ENCODE data around the gene RIOX2. TPM values are rescaled to one million over a fixed set of nuclear protein-coding genes. Genes with fewer than 3 reads are reported as not detected.

RIOX2 gene
- total and polyA plus RNA-seq, 2 of the 13 experiments (the other 11 are each of a cell fraction or from before 2014, with no cell fraction given) = 19.9 to 43.3 TPM

- Histone ChIP-seq H3K79me2 (ENCODE audit: insufficient read depth, low read length) (no peaks in the 10 kb centered on the region), H2AFZ (ENCODE audit: low read length) (no peak overlapping the region), H4K20me1 (ENCODE audit: insufficient read depth, low read length) (no peaks in the 10 kb centered on the region), H3K9me3 (ENCODE audit: low read length) (no peaks in the 10 kb centered on the region), H3K4me3 (replicated peaks in 1 of 3; ENCODE audit: insufficient read depth in 1 of 3, low read depth in 2 of 3, low read length in 3 of 3) (no peak overlapping the region), H3K9ac (ENCODE audit: insufficient read depth, low read depth, low read length) (no peak overlapping the region), H3K4me1 (ENCODE audit: insufficient read depth, low read length) (peaks cover 11% of the 10 kb centered on the region), H3K27ac (ENCODE audit: extremely low read length, insufficient read depth, low read length) (no peak overlapping the region), H3K4me2 (ENCODE audit: low read depth, low read length) (no peak overlapping the region), H3K36me3 (replicated peaks in 1 of 2; ENCODE audit: control insufficient read depth in 1 of 2, insufficient read depth in 2 of 2, low read length in 2 of 2) (peaks cover 0 to 16% of the 10 kb centered on the region in 2 experiments; a peak in 1 of 5 replicates), H3K27me3 (ENCODE audit: control insufficient read depth in 1 of 2, insufficient read depth in 2 of 2, low read length in 2 of 2) (no peaks in the 10 kb centered on the region)
- CTCF ChIA-PET (ENCODE audit: low intra/inter-chr PET ratio, low total read pairs) = no interaction called here
- no peak for FAIRE-seq
- WGBS (ENCODE audit: low lambda C conversion rate) = 90% methylated on average over 3 of the region's 3 CpGs
- no TSS peak for BruUV-seq (replicated peaks)
- intact Hi-C loops (cut with micrococcal nuclease; ENCODE audit: unreplicated experiment) (no loop called here), in situ Hi-C loops (cut with HindIII; ENCODE audit: extremely low pct_ligation_motif_present, low pct_unique_long_range_greater_than_20kb) (no loop called here)
- DNase-seq (ENCODE audit: low spot score) = no peak
- ATAC-seq = no peak
- POLR2A ChIA-PET = no interaction called here
- TF ChIP-seq NFE2 (CRISPR knock-in tag; IDR thresholded peaks at IDR 0.05) (no peak), NFKB2 (CRISPR knock-in tag; IDR thresholded peaks at IDR 0.05; ENCODE audit: borderline replicate concordance) (no peak), ZFP1 (CRISPR knock-in tag; IDR thresholded peaks at IDR 0.05) (no peak), GMEB1 (CRISPR knock-in tag; IDR thresholded peaks at IDR 0.05; ENCODE audit: borderline replicate concordance) (no peak), ZMYM4 (CRISPR knock-in tag; IDR thresholded peaks at IDR 0.05) (no peak), ZNF280D (CRISPR knock-in tag; IDR thresholded peaks at IDR 0.05) (no peak), RFX5 (IDR thresholded peaks at IDR 0.05; ENCODE audit: low read depth, low read length) (no peak), TCF12 (IDR thresholded peaks at IDR 0.05) (no peak), TCF12 (CRISPR knock-in tag; IDR thresholded peaks at IDR 0.05) (no peak), TRIM24 (CRISPR knock-in tag; IDR thresholded peaks at IDR 0.05) (no peak), ZNF362 (CRISPR knock-in tag; IDR thresholded peaks at IDR 0.05; ENCODE audit: borderline replicate concordance) (no peak), REL (CRISPR knock-in tag; conservative IDR thresholded peaks at IDR 0.05) (no peak), ZC3H13 (CRISPR knock-in tag; IDR thresholded peaks at IDR 0.05) (no peak)
- TF ChIP-seq, protein P1, sequence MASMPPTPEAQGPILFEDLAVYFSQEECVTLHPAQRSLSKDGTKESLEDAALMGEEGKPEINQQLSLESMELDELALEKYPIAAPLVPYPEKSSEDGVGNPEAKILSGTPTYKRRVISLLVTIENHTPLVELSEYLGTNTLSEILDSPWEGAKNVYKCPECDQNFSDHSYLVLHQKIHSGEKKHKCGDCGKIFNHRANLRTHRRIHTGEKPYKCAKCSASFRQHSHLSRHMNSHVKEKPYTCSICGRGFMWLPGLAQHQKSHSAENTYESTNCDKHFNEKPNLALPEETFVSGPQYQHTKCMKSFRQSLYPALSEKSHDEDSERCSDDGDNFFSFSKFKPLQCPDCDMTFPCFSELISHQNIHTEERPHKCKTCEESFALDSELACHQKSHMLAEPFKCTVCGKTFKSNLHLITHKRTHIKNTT (CRISPR knock-in tag; IDR thresholded peaks at IDR 0.05) = no peak
- TF ChIP-seq, protein P2, sequence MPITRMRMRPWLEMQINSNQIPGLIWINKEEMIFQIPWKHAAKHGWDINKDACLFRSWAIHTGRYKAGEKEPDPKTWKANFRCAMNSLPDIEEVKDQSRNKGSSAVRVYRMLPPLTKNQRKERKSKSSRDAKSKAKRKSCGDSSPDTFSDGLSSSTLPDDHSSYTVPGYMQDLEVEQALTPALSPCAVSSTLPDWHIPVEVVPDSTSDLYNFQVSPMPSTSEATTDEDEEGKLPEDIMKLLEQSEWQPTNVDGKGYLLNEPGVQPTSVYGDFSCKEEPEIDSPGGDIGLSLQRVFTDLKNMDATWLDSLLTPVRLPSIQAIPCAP (CRISPR knock-in tag; IDR thresholded peaks at IDR 0.05; ENCODE audit: low read depth) = no peak
- TF ChIP-seq, protein P3, sequence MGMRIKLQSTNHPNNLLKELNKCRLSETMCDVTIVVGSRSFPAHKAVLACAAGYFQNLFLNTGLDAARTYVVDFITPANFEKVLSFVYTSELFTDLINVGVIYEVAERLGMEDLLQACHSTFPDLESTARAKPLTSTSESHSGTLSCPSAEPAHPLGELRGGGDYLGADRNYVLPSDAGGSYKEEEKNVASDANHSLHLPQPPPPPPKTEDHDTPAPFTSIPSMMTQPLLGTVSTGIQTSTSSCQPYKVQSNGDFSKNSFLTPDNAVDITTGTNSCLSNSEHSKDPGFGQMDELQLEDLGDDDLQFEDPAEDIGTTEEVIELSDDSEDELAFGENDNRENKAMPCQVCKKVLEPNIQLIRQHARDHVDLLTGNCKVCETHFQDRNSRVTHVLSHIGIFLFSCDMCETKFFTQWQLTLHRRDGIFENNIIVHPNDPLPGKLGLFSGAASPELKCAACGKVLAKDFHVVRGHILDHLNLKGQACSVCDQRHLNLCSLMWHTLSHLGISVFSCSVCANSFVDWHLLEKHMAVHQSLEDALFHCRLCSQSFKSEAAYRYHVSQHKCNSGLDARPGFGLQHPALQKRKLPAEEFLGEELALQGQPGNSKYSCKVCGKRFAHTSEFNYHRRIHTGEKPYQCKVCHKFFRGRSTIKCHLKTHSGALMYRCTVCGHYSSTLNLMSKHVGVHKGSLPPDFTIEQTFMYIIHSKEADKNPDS (CRISPR knock-in tag; IDR thresholded peaks at IDR 0.05) = no peak
These were observed 60.8 kb downstream of the RIOX2 start for GRCh38 chr3:97911459-97911858.

Data from HepG2 (cell line).